Measurements from ENCODE around the gene S100A8.

DNA sequence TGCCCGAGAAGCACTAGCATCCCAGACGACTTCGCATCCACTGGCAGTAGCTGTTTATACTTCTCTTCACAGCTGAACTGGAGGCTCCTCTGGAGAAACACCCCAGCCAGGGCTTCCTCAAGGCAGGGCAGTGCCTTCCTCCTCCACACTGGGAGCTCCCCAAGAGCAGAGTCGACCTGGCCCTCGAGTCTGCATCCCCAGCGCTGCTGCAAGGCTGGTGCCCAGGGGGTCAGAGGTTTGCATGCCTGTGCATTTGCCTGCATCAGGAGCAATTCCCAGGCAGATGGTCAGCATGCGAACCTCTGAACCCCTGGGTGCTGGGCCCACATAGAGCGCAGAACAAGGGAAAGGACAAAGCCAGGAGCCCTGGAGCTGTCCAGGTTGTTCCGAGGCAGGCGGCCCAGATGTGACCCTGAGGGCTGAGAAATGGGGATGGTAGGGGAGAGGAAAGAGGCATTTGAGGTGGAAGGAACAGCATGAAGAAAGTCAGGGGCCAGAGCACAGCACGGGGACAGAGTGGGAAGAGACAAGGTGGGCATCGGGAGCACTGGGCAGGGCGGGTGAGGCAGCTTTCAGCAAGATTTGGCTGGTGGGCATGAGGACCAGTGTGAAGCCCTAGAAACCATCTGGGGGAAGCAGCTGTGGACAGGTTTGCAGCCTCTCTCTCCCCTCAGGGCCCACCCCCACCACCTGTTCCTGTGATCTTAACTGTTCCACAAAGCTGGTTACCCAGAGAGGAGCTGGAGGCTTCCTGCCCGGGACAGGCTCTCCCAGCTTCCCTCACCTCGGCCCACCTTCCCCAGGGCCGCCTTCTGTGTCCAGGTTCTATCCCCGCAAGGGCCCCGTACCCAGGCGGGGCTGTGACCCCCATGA is 6.4 kb upstream of the S100A8 start:
- TF ChIP-seq POLR2AphosphoS5 (IDR thresholded peaks at IDR 0.05; ENCODE audit: borderline replicate concordance, low read depth, low read length) = no peak
- no peak for TF ChIP-seq EZH2 (IDR thresholded peaks at IDR 0.05)
- TF ChIP-seq FOXP2 (optimal IDR thresholded peaks at IDR 0.05; ENCODE audit: control extremely low read depth, extremely low read length, insufficient read depth) = no peak
